A549 (cell line): ENCODE results near the gene AGRN. TPM values are rescaled to one million over a fixed set of nuclear protein-coding genes. Genes with fewer than 3 reads are reported as not detected.

Experiments used
- ATAC-seq, 2 experiments: fragments of 200-7000 bp in 1 of 2; fragments of >200 bp in 1 of 2; cut with Nextera tagmentation in 1 of 2; cut with Tn5 transposase in 1 of 2; 3 replicates each; pipeline versions ENCODE4 v1.8.0 to v1.9.1; 2018 to 2020; ENCODE audit warnings: mild to moderate bottlenecking in 1 of 2, moderate library complexity in 1 of 2
- CTCF ChIA-PET: fragments of 300-600 bp; sonication (Branson Sonifier 250); formaldehyde crosslinking; extraction: SDS; loops from one replicate; lab custom pipeline; 2021; ENCODE audit warnings: antibody characterized with exemption, inconsistent platforms; lab: Yijun Ruan, JAX
- POLR2A ChIA-PET: fragments of 350-600 bp; formaldehyde crosslinking; extraction: SDS; loops from one replicate; lab custom pipeline; 2021; ENCODE audit warnings: antibody characterized with exemption, inconsistent platforms; lab: Yijun Ruan, JAX
- DNase-seq, 2 experiments: peaks; one replicate each; pipeline versions ENCODE4 v3.0.0 to v3.0.0-alpha.2; 2011 to 2016; ENCODE audit warnings: low read depth in 1 of 2, low spot score in 1 of 2
- FAIRE-seq: peaks from 2 replicates; lab custom pipeline; 2011; peaks lifted over from hg19 to GRCh38; lab: Jason Lieb, UNC
- H3K27ac ChIP-seq, 2 experiments: fragments of >200 bp; sonication (Bioruptor Twin); formaldehyde crosslinking; 3 replicates each; pipeline ENCODE4 v1.5.1; 2016 to 2017
- H3K4me1 ChIP-seq: fragments of >200 bp; sonication (Bioruptor Twin); formaldehyde crosslinking; 3 replicates; pipeline ENCODE4 v1.6.1; 2016
- H3K4me2 ChIP-seq: fragments of >200 bp; sonication (Bioruptor Twin); formaldehyde crosslinking; 3 replicates; pipeline ENCODE4 v1.6.1; 2016
- H3K4me3 ChIP-seq: fragments of >200 bp; sonication (Bioruptor Twin); formaldehyde crosslinking; 3 replicates; pipeline ENCODE4 v1.5.1; 2016
- H3K9me3 ChIP-seq: fragments of >200 bp; sonication (Bioruptor Twin); formaldehyde crosslinking; 3 replicates; pipeline ENCODE4 v1.6.1; 2016
- BCL3 ChIP-seq: fragments of >200 bp; sonication (Bioruptor Twin); formaldehyde crosslinking; IDR thresholded peaks from 3 replicates; pipeline ENCODE4 v1.6.1; 2016
- CHD4 ChIP-seq: fragments of 200-600 bp; sonication (generic); IDR thresholded peaks from 2 replicates; pipeline ENCODE4 v1.6.1; 2016; ENCODE audit warnings: antibody characterized with exemption, mild to moderate bottlenecking, borderline replicate concordance
- CTCF ChIP-seq: fragments of >200 bp; sonication (Bioruptor Twin); formaldehyde crosslinking; IDR thresholded peaks from 3 replicates; pipeline ENCODE4 v1.5.1; 2016
- E2F6 ChIP-seq: IDR thresholded peaks from 2 replicates; pipeline ENCODE4 v1.6.1; 2012; ENCODE audit warnings: low read depth, borderline replicate concordance
- EHF ChIP-seq: fragments of 250-450 bp; sonication (Bioruptor Pico); IDR thresholded peaks from 2 replicates; pipeline ENCODE4 v1.5.0; 2020; ENCODE audit warnings: mild to moderate bottlenecking
- ELK1 ChIP-seq: fragments of 150-350 bp; IDR thresholded peaks from 2 replicates; pipeline ENCODE4 v1.6.1; 2014; ENCODE audit warnings: low read depth, mild to moderate bottlenecking, low read length
- EP300 ChIP-seq, 2 experiments: fragments of >200 bp; sonication (Bioruptor Twin); formaldehyde crosslinking; IDR thresholded peaks; 2 replicates in 1 of 2; 3 replicates in 1 of 2; pipeline ENCODE4 v1.6.1; 2016 to 2017
- ESRRA ChIP-seq: fragments of 150-350 bp; IDR thresholded peaks from 2 replicates; pipeline ENCODE4 v1.6.1; 2014; ENCODE audit warnings: mild to moderate bottlenecking, low read length, borderline replicate concordance
- FOSB ChIP-seq: fragments of 250-450 bp; sonication (Bioruptor Pico); IDR thresholded peaks from 2 replicates; pipeline ENCODE4 v1.5.0; 2020; ENCODE audit warnings: mild to moderate bottlenecking, moderate library complexity
- GATA3 ChIP-seq: IDR thresholded peaks from 2 replicates; pipeline ENCODE4 v1.6.1; 2012; ENCODE audit warnings: borderline replicate concordance
- MAX ChIP-seq: IDR thresholded peaks from 2 replicates; pipeline ENCODE4 v1.6.1; 2012
- MAZ ChIP-seq: fragments of 150-350 bp; IDR thresholded peaks from 2 replicates; pipeline ENCODE4 v1.6.1; 2014; ENCODE audit warnings: antibody characterized with exemption, low read depth, low read length, borderline replicate concordance
- PBX3 ChIP-seq: IDR thresholded peaks from 2 replicates; pipeline ENCODE4 v1.6.1; 2012
- POLR2A ChIP-seq: IDR thresholded peaks from 2 replicates; pipeline ENCODE4 v1.6.1; 2012; ENCODE audit warnings: mild to moderate bottlenecking, low read length
- RAD21 ChIP-seq, 2 experiments: fragments of >200 bp in 1 of 2; sonication (Bioruptor Twin) in 1 of 2; formaldehyde crosslinking in 1 of 2; IDR thresholded peaks in 1 of 2; conservative IDR thresholded peaks in 1 of 2; 2 replicates in 1 of 2; 3 replicates in 1 of 2; pipeline ENCODE4 v1.6.1; 2012 to 2018; ENCODE audit warnings: inconsistent platforms in 1 of 2
- RNF2 ChIP-seq: fragments of 200-600 bp; sonication (generic); IDR thresholded peaks from 2 replicates; pipeline ENCODE4 v1.6.1; 2016; ENCODE audit warnings: low read depth, mild to moderate bottlenecking, antibody characterized with exemption, moderate library complexity, borderline replicate concordance
- SMC3 ChIP-seq: fragments of >200 bp; sonication (Bioruptor Twin); formaldehyde crosslinking; IDR thresholded peaks from 3 replicates; pipeline ENCODE4 v1.6.1; 2018; ENCODE audit warnings: inconsistent platforms
- WGBS: methylation state at CpG from one replicate; pipeline ENCODE4 v1.1.6; 2017; ENCODE audit errors: missing lambda C conversion rate; 5-methylcytosine and 5-hydroxymethylcytosine counted together
- polyA plus RNA-seq, 4 experiments: library from polyadenylated mRNA; depleted of rRNA in 3 of 4; stranded (reverse); fragments of >200 nt; fragmentation: RNase III in 1 of 4; extraction: RNeasy Plus Mini Kit Qiagen cat#74134 plus additional on column Dnase treatment in 1 of 4; gene quantifications; 2 replicates in 3 of 4; 3 replicates in 1 of 4; pipeline ENCODE4 v1.2.3, GENCODE V29; 2011 to 2017

AGRN gene
- polyA plus RNA-seq, 2 of the 4 experiments (the other 2 are of a cell fraction) = 23.9 to 90.9 TPM

GRCh38 chr1:982765-983436 lies 37.0 kb upstream of the AGRN start:
- ATAC-seq (no peak), FAIRE-seq (no peak), DNase-seq (no peak)
- Histone ChIP-seq H3K9me3 (no peaks in the 10 kb centered on the region), H3K4me1 (no peaks in the 10 kb centered on the region), H3K4me3 (no peak overlapping the region), H3K4me2 (no peak overlapping the region), H3K27ac (no peak overlapping the region)
- POLR2A ChIA-PET = no interaction called here
- 89% methylated on average over 27 of the region's 43 CpGs for WGBS
- CTCF ChIA-PET = interaction anchor here (0.8 to 7.6 kb wide), 13 partner anchors 11 to 308 kb away, joined by 3 to 126 read pairs (median 8); partner anchors contain the start of genes HES4 and ISG15
- TF ChIP-seq ESRRA (no peak), CTCF (no peak), MAX (no peak), POLR2A (no peak), EHF (CRISPR knock-in tag) (no peak), E2F6 (no peak), MAZ (no peak), ELK1 (no peak), EP300 (IDR thresholded peaks at IDR 0.05) (no peak), PBX3 (no peak), CHD4 (no peak), GATA3 (no peak), BCL3 (no peak)
- TF ChIP-seq, all 56 proteins: peak for 0

GRCh38 chr1:983798-984475 lies 36.0 kb upstream of the AGRN start:
- TF ChIP-seq CTCF = peak; percentile 78
- TF ChIP-seq RAD21 (conservative IDR thresholded peaks at IDR 0.05 in 1 of 2, IDR thresholded peaks at IDR 0.05 in 1 of 2) = peak; percentile 74 to 92
- peak; percentile 85 for TF ChIP-seq SMC3
- no peak for TF ChIP-seq RNF2
- no peak for TF ChIP-seq FOSB (CRISPR knock-in tag)
- FAIRE-seq = no peak
- ChIA-PET POLR2A (no interaction called here), CTCF (interaction anchor here (0.6 to 7.6 kb wide), 34 partner anchors 8 to 386 kb away, joined by 3 to 126 read pairs (median 4); partner anchors contain the start of genes HES4 and ISG15)
- H3K4me1 ChIP-seq = no peaks in the 10 kb centered on the region
- peak; percentile 64 to 79; a peak in 5 of 6 replicates for ATAC-seq
- 0 out of 3 replicates have a peak overlapping the region, but pooled peaks have one; percentile 12 for H3K4me3 ChIP-seq
- H3K27ac ChIP-seq = peak overlapping the region in 1 of 2 experiments; percentile 68; a peak in 3 of 6 replicates
- WGBS = 29% methylated on average over 12 of the region's 29 CpGs
- H3K9me3 ChIP-seq = no peaks in the 10 kb centered on the region
- H3K4me2 ChIP-seq = peak overlapping the region; percentile 64
- no peak for DNase-seq
